Measurements from ENCODE around the gene HOXC13. TPM values are rescaled to one million over a fixed set of nuclear protein-coding genes. Genes with fewer than 3 reads are reported as not detected.

Gene HOXC13
- total RNA-seq, 1 experiment from 2014 or later = 93.5 TPM

- 0 out of 2 replicates have a peak, but pooled peaks have one; percentile 25 for TF ChIP-seq SIN3A (IDR thresholded peaks at IDR 0.05; ENCODE audit: borderline replicate concordance, insufficient read depth, low read depth, low read length)
These were observed 44.3 kb downstream of the HOXC13 start (continued) for GRCh38 chr12:53982648-53983567.

GRCh38 chr12:53983568-53983949, 44.9 kb downstream of the HOXC13 start:
- TSS peak; percentile 84 for BruUV-seq (replicated peaks)
- Histone ChIP-seq H3K27ac (ENCODE audit: low read length) (peak overlapping the region; percentile 100), H3K4me3 (ENCODE audit: low read depth in 2 of 2, low read length in 2 of 2) (peak overlapping the region; percentile 51 to 65), H3K27me3 (ENCODE audit: control insufficient read depth, insufficient read depth, low read length) (no peaks in the 10 kb centered on the region), H3K36me3 (ENCODE audit: control insufficient read depth, insufficient read depth, low read length) (no peaks in the 10 kb centered on the region), H3K9me3 (ENCODE audit: control insufficient read depth, insufficient read depth, low read depth, low read length) (no peaks in the 10 kb centered on the region), H3K4me1 (ENCODE audit: control insufficient read depth, insufficient read depth, low read length) (peaks cover 33% of the 10 kb centered on the region)
- ChIA-PET CTCF (no interaction called here), POLR2A (no interaction called here)
- intact Hi-C loops (cut with micrococcal nuclease; ENCODE audit: unreplicated experiment) (loop anchor here (2.0 to 5.0 kb wide), 2 partner anchors 156 to 217 kb away; no protein-coding TSS in a partner anchor), in situ Hi-C loops (cut with HindIII; ENCODE audit: low pct_unique_long_range_greater_than_20kb, low sequenced_read_pairs) (no loop called here)
- TF ChIP-seq TCF7L2 (IDR thresholded peaks at IDR 0.05; ENCODE audit: low read depth, low read length) (no peak; the same call in 1 of the 2 replicates), POLR2AphosphoS5 (IDR thresholded peaks at IDR 0.05; ENCODE audit: low read depth, low read length) (peak; percentile 14; the same call in 1 of the 2 replicates)
- ATAC-seq (no peak), DNase-seq (ENCODE audit: low read depth, low spot score) (no peak)

DNA sequence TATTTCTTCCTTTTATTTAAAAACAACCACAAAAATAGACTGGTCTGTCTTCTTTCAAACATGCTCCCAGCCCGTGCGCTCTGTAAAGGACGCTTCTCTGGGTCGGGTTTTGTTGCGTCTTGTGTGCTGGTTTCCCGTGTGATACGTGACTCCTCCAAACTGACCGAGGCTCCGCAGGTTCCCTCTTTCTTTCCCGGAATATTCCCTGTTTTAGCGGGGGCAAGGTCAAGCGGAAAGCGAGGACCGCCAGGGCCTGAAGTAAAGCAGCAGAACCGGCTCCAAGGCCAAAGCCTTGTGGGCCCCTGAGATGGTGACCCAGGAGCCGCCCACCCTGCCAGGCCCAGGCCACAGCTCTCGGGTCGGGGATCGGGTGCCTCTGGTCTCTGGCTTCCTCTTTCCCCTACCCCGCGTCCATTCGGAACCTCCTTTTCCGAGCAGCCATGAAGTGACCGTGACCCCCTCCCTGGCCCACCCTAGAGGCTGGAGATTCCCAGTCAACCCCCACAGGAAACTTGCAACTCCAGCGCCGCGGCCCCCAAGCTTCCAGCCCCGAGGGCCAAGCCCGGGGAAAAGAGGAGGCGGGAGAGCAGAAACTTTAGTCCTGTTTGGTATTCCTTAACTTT, 45.4 kb downstream of the HOXC13 start:
- DNase-seq (ENCODE audit: low read depth, low spot score) = no peak
- in situ Hi-C loops (cut with HindIII; ENCODE audit: low pct_unique_long_range_greater_than_20kb, low sequenced_read_pairs) = no loop called here
- H3K4me1 ChIP-seq (ENCODE audit: control insufficient read depth, insufficient read depth, low read length) = peaks cover 33% of the 10 kb centered on the region
- intact Hi-C loops (cut with micrococcal nuclease; ENCODE audit: unreplicated experiment) = loop anchor here (2.0 to 5.0 kb wide), 2 partner anchors 157 to 217 kb away; no protein-coding TSS in a partner anchor
- peak; percentile 1; the same call in 1 of the 2 replicates for ATAC-seq
- H3K4me3 ChIP-seq (ENCODE audit: low read depth in 2 of 2, low read length in 2 of 2) = peak overlapping the region; percentile 51 to 65
- H3K36me3 ChIP-seq (ENCODE audit: control insufficient read depth, insufficient read depth, low read length) = no peaks in the 10 kb centered on the region
- no peaks in the 10 kb centered on the region for H3K27me3 ChIP-seq (ENCODE audit: control insufficient read depth, insufficient read depth, low read length)
- ChIA-PET CTCF (interaction anchor here (0.6 to 1.2 kb wide), 5 partner anchors 48 to 285 kb away, joined by 3 to 8 read pairs (median 5); no protein-coding TSS in a partner anchor), POLR2A (interaction anchor here (0.6 to 1.0 kb wide), 3 partner anchors 13 to 268 kb away, joined by 3 to 7 read pairs (median 5); no protein-coding TSS in a partner anchor)
- H3K9me3 ChIP-seq (ENCODE audit: control insufficient read depth, insufficient read depth, low read depth, low read length) = no peaks in the 10 kb centered on the region
- peak overlapping the region; percentile 100 for H3K27ac ChIP-seq (ENCODE audit: low read length)
- BruUV-seq (replicated peaks) = no TSS peak
- TF ChIP-seq POLR2AphosphoS5 (IDR thresholded peaks at IDR 0.05; ENCODE audit: low read depth, low read length) = peak; percentile 29; the same call in 1 of the 2 replicates
- TF ChIP-seq TCF7L2 (IDR thresholded peaks at IDR 0.05; ENCODE audit: low read depth, low read length) = no peak; the same call in 1 of the 2 replicates

DNA sequence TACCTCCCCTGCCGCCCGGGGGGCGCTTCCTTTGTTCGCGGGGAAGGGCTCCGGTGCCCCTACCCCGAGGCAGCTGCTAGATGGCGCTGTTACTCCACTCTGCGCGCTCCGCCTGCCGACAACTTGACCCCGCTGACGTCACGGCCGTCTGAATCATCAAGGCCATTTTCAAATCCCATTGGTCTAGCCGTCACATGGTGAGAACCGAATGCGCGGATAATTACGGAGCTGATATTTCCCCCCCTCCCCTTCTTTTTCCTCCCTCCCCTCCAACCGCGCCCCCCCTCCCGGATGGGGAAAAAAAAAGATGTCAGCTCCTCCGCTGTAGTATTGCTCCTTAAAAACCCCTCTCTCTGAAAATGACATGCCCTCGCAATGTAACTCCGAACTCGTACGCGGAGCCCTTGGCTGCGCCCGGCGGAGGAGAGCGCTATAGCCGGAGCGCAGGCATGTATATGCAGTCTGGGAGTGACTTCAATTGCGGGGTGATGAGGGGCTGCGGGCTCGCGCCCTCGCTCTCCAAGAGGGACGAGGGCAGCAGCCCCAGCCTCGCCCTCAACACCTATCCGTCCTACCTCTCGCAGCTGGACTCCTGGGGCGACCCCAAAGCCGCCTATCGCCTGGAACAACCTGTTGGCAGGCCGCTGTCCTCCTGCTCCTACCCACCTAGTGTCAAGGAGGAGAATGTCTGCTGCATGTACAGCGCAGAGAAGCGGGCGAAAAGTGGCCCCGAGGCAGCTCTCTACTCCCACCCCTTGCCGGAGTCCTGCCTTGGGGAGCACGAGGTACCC, 46.5 kb downstream of the HOXC13 start, which contains the start of gene HOXC10:
Gene HOXC10, plus strand, starts transcription at position 246 of the 791 bp plus-strand sequence. Its CDS starts 114 bp downstream, at position 360.
- ChIA-PET CTCF (interaction anchor here (0.6 to 1.2 kb wide), 15 partner anchors 13 to 231 kb away, joined by 3 to 14 read pairs (median 6); partner anchors contain the start of genes HOXC8 and HOXC9), POLR2A (interaction anchor here (0.5 to 1.6 kb wide), 7 partner anchors 10 to 366 kb away, joined by 3 to 16 read pairs (median 5); partner anchors contain the start of gene HOXC9)
- no peaks in the 10 kb centered on the region for H3K27me3 ChIP-seq (ENCODE audit: control insufficient read depth, insufficient read depth, low read length)
- peaks cover 22% of the 10 kb centered on the region for H3K4me1 ChIP-seq (ENCODE audit: control insufficient read depth, insufficient read depth, low read length)
- ATAC-seq (peak; percentile 49), DNase-seq (ENCODE audit: low read depth, low spot score) (peak; percentile 95)
- intact Hi-C loops (cut with micrococcal nuclease; ENCODE audit: unreplicated experiment) = loop anchor here (5.0 kb wide), 1 partner anchor 158 kb away; no protein-coding TSS in a partner anchor
- peak within 1 kb of the TSS; percentile 66 to 67 for H3K4me3 ChIP-seq (ENCODE audit: low read depth in 2 of 2, low read length in 2 of 2)
- TF ChIP-seq REST (IDR thresholded peaks at IDR 0.05; ENCODE audit: insufficient read depth in 1 of 2, low read depth in 2 of 2, low read length in 1 of 2) (no peak; a peak in 1 of 4 replicates), TCF7L2 (IDR thresholded peaks at IDR 0.05; ENCODE audit: low read depth, low read length) (peak; percentile 20; the same call in 1 of the 2 replicates), POLR2AphosphoS5 (IDR thresholded peaks at IDR 0.05; ENCODE audit: low read depth, low read length) (peak; percentile 65), CTCF (IDR thresholded peaks at IDR 0.05) (peak; percentile 88), SIN3A (IDR thresholded peaks at IDR 0.05; ENCODE audit: borderline replicate concordance, insufficient read depth, low read depth, low read length) (peak; percentile 53; the same call in 1 of the 2 replicates)
- BruUV-seq (replicated peaks) = TSS peak; percentile 76
- peak within 1 kb of the TSS; percentile 100 for H3K27ac ChIP-seq (ENCODE audit: low read length)
- no peaks in the 10 kb centered on the region for H3K9me3 ChIP-seq (ENCODE audit: control insufficient read depth, insufficient read depth, low read depth, low read length)
- no peaks in the 10 kb centered on the region for H3K36me3 ChIP-seq (ENCODE audit: control insufficient read depth, insufficient read depth, low read length)
- in situ Hi-C loops (cut with HindIII; ENCODE audit: low pct_unique_long_range_greater_than_20kb, low sequenced_read_pairs) = no loop called here

Data from Panc1 (cell line).